HepG2 (cell line): ENCODE results near the gene CDKN1C. TPM values are rescaled to one million over a fixed set of nuclear protein-coding genes. Genes with fewer than 3 reads are reported as not detected.

ENCODE experiments used
- ARID3A ChIP-seq: IDR thresholded peaks from 2 replicates; pipeline ENCODE4 v1.6.1; 2012; ENCODE audit warnings: low read depth, low read length, improper control_type of control experiment
- HNF4G ChIP-seq, 2 experiments: sonication (generic) in 1 of 2; formaldehyde crosslinking in 1 of 2; IDR thresholded peaks; 2 replicates each; pipeline versions ENCODE4 v1.4.0 to v1.6.1; 2011 to 2020; ENCODE audit warnings: borderline replicate concordance in 2 of 2, low read depth in 2 of 2, mild to moderate bottlenecking in 2 of 2, low read length in 1 of 2, missing genetic modification reagents in 1 of 2, moderate library complexity in 1 of 2
- HNRNPL ChIP-seq: fragments of 200-400 bp; formaldehyde crosslinking; IDR thresholded peaks from 2 replicates; pipeline ENCODE4 v1.6.1; 2017; ENCODE audit warnings: mild to moderate bottlenecking, low read depth, low read length
- KLF6 ChIP-seq: IDR thresholded peaks from 2 replicates; pipeline ENCODE4 v1.8.0; 2016; ENCODE audit warnings: missing biosample characterization, missing genetic modification reagents
- PTBP1 ChIP-seq: fragments of 200-400 bp; formaldehyde crosslinking; IDR thresholded peaks from 2 replicates; pipeline ENCODE4 v1.6.1; 2018; ENCODE audit warnings: low read length, low read depth; ENCODE audit not compliant: poor library complexity, severe bottlenecking
- U2AF2 ChIP-seq: fragments of 200-400 bp; formaldehyde crosslinking; IDR thresholded peaks from 2 replicates; pipeline ENCODE4 v1.6.1; 2017; ENCODE audit warnings: low read depth, mild to moderate bottlenecking, low read length
- ZNF746 ChIP-seq: sonication (generic); formaldehyde crosslinking; IDR thresholded peaks from 2 replicates; pipeline ENCODE4 v1.8.0; 2022; ENCODE audit warnings: mild to moderate bottlenecking, missing genetic modification reagents
- polyA plus RNA-seq, 8 experiments: library from polyadenylated mRNA; depleted of rRNA in 3 of 8; stranded (reverse) in 7 of 8; unstranded in 1 of 8; fragments of >200 nt; fragmentation: Illumina TruSeq in 4 of 8; extraction: Trizol in 4 of 8; gene quantifications; 2 replicates each; pipeline versions ENCODE4 v1.2.1 to v1.2.3, GENCODE V29; 2011 to 2016; ENCODE audit warnings: low read depth in 4 of 8, missing spikeins in 1 of 8, mixed read lengths in 1 of 8; ENCODE audit not compliant: insufficient read depth in 1 of 8
- total RNA-seq, 5 experiments: library from RNA; depleted of rRNA; stranded (reverse); fragments of >200 nt; fragmentation: Illumina TruSeq; extraction: Trizol; gene quantifications; 2 replicates each; pipeline ENCODE4 v1.2.3, GENCODE V29; 2016; ENCODE audit warnings: low read depth in 1 of 5
- TF ChIP-seq, protein P1 (sequence below): sonication (generic); formaldehyde crosslinking; IDR thresholded peaks from 2 replicates; pipeline ENCODE4 v1.4.0; 2020; ENCODE audit warnings: missing genetic modification reagents
- TF ChIP-seq, protein P2 (sequence below): sonication (generic); formaldehyde crosslinking; IDR thresholded peaks from 2 replicates; pipeline ENCODE4 v1.5.0; 2020; ENCODE audit warnings: mild to moderate bottlenecking, missing genetic modification reagents

CDKN1C gene
- total and polyA plus RNA-seq, 2 of the 13 experiments (the other 11 are each of a cell fraction or from before 2014, with no cell fraction given): not detected

DNA sequence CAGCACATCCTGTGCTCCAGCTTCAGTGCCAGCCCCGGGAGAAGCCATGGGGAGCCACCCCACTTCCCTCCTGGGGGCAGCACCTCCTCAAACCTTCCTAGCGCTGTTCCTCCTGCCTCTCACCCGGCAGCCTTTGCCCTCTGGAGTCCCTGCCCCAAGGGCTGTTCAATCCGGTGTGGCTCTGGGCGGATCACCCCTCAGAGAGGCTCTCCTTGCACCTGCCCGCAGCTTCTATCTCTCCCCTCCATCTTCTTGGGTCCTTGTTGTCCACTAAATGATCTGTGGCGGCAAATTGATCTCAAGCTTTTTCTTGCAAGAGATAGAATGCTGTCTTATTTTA lies 18.1 kb upstream of the CDKN1C start (continued):
- TF ChIP-seq HNF4G (IDR thresholded peaks at IDR 0.05; ENCODE audit: borderline replicate concordance, low read depth, low read length) (no peak), HNF4G (CRISPR knock-in tag; IDR thresholded peaks at IDR 0.05; ENCODE audit: borderline replicate concordance, low read depth) (no peak), KLF6 (no peak), U2AF2 (0 out of 2 replicates have a peak, but pooled peaks have one; percentile 6), ARID3A (no peak), HNRNPL (no peak), ZNF746 (CRISPR knock-in tag) (no peak), PTBP1 (no peak)
- TF ChIP-seq, protein P1, sequence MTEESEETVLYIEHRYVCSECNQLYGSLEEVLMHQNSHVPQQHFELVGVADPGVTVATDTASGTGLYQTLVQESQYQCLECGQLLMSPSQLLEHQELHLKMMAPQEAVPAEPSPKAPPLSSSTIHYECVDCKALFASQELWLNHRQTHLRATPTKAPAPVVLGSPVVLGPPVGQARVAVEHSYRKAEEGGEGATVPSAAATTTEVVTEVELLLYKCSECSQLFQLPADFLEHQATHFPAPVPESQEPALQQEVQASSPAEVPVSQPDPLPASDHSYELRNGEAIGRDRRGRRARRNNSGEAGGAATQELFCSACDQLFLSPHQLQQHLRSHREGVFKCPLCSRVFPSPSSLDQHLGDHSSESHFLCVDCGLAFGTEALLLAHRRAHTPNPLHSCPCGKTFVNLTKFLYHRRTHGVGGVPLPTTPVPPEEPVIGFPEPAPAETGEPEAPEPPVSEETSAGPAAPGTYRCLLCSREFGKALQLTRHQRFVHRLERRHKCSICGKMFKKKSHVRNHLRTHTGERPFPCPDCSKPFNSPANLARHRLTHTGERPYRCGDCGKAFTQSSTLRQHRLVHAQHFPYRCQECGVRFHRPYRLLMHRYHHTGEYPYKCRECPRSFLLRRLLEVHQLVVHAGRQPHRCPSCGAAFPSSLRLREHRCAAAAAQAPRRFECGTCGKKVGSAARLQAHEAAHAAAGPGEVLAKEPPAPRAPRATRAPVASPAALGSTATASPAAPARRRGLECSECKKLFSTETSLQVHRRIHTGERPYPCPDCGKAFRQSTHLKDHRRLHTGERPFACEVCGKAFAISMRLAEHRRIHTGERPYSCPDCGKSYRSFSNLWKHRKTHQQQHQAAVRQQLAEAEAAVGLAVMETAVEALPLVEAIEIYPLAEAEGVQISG (CRISPR knock-in tag): no peak
- TF ChIP-seq, protein P2, sequence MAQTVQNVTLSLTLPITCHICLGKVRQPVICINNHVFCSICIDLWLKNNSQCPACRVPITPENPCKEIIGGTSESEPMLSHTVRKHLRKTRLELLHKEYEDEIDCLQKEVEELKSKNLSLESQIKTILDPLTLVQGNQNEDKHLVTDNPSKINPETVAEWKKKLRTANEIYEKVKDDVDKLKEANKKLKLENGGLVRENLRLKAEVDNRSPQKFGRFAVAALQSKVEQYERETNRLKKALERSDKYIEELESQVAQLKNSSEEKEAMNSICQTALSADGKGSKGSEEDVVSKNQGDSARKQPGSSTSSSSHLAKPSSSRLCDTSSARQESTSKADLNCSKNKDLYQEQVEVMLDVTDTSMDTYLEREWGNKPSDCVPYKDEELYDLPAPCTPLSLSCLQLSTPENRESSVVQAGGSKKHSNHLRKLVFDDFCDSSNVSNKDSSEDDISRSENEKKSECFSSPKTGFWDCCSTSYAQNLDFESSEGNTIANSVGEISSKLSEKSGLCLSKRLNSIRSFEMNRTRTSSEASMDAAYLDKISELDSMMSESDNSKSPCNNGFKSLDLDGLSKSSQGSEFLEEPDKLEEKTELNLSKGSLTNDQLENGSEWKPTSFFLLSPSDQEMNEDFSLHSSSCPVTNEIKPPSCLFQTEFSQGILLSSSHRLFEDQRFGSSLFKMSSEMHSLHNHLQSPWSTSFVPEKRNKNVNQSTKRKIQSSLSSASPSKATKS (CRISPR knock-in tag): no peak
